PC-9 (cell line): ENCODE measurements around the gene TMEM132D.

Experiments used
- CTCF ChIP-seq: fragments of 200-600 bp; sonication (generic); conservative IDR thresholded peaks from 2 replicates; pipeline ENCODE4 v1.6.1; 2017; ENCODE audit warnings: mixed run types, antibody characterized with exemption, mild to moderate bottlenecking, moderate library complexity
- EZH2 ChIP-seq: fragments of 200-600 bp; sonication (generic); IDR thresholded peaks from 2 replicates; pipeline ENCODE4 v1.8.0; 2017; ENCODE audit warnings: antibody characterized with exemption, low read depth

- TF ChIP-seq CTCF (no peak), EZH2 (no peak)
Measured at GRCh38 chr12:129551441-129551840, 352.4 kb downstream of the TMEM132D start.
